ENCODE results near the gene NFKB1. TPM values are rescaled to one million over a fixed set of nuclear protein-coding genes. Genes with fewer than 3 reads are reported as not detected.

Gene NFKB1
- total and polyA plus RNA-seq, 2 donors (not counting 1 experiment from before 2014, with no cell fraction given): 20.9 to 32.5 TPM

DNA sequence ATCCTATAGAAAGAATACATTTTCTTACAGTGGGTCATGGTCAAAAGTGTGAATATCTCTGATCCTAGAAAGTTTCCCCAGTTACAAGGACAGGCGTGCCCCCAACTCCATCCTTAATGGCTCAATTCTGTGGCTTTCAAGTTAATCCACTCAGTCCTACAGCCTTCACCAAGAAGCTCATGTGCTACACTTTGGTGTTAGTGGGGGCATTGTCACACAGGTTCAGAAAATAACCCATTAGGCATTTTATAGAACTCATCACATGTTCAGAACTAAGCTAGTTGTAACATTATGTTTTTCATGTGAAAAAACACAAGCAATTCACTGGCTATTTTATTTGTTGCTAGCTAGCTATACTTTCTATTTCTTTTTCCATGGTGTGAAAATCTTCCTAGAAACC, 20.4 kb downstream of the NFKB1 start:
- Histone ChIP-seq H2AFZ (ENCODE audit: low read length) (no peak overlapping the region), H3K9me3 (ENCODE audit: control insufficient read depth, insufficient read depth, low read depth, low read length) (no peaks in the 10 kb centered on the region), H3K4me3 (replicated peaks in 1 of 4; ENCODE audit: control extremely low read depth in 1 of 4, insufficient read depth in 1 of 4, low read depth in 3 of 4, low read length in 4 of 4) (no peak overlapping the region), H3K36me3 (ENCODE audit: control insufficient read depth, insufficient read depth, low read length) (no peaks in the 10 kb centered on the region), H3K27me3 (ENCODE audit: control insufficient read depth, insufficient read depth, low read length) (no peaks in the 10 kb centered on the region), H4K20me1 (ENCODE audit: control insufficient read depth, extremely low read depth, insufficient read depth, low read length) (no peaks in the 10 kb centered on the region), H3K9ac (ENCODE audit: insufficient read depth, low read length) (no peak overlapping the region), H3K79me2 (ENCODE audit: control insufficient read depth, insufficient read depth, low read length) (peaks cover 8% of the 10 kb centered on the region), H3K4me2 (ENCODE audit: extremely low read depth, insufficient read depth, low read length) (no peak overlapping the region), H3K4me1 (ENCODE audit: control insufficient read depth, extremely low read depth, insufficient read depth, low read length) (no peaks in the 10 kb centered on the region), H3K27ac (ENCODE audit: insufficient read depth, low read length) (no peak overlapping the region)
- no peak for TF ChIP-seq EZH2 (IDR thresholded peaks at IDR 0.05; ENCODE audit: low read length, missing control alignments)
- TF ChIP-seq, protein P1, sequence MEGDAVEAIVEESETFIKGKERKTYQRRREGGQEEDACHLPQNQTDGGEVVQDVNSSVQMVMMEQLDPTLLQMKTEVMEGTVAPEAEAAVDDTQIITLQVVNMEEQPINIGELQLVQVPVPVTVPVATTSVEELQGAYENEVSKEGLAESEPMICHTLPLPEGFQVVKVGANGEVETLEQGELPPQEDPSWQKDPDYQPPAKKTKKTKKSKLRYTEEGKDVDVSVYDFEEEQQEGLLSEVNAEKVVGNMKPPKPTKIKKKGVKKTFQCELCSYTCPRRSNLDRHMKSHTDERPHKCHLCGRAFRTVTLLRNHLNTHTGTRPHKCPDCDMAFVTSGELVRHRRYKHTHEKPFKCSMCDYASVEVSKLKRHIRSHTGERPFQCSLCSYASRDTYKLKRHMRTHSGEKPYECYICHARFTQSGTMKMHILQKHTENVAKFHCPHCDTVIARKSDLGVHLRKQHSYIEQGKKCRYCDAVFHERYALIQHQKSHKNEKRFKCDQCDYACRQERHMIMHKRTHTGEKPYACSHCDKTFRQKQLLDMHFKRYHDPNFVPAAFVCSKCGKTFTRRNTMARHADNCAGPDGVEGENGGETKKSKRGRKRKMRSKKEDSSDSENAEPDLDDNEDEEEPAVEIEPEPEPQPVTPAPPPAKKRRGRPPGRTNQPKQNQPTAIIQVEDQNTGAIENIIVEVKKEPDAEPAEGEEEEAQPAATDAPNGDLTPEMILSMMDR (conservative IDR thresholded peaks at IDR 0.05 in 1 of 2, IDR thresholded peaks at IDR 0.05 in 1 of 2; ENCODE audit: low read depth in 1 of 2, low read length in 2 of 2): no peak
- no peak for DNase-seq (ENCODE audit: low read depth in 2 of 2)

DNA sequence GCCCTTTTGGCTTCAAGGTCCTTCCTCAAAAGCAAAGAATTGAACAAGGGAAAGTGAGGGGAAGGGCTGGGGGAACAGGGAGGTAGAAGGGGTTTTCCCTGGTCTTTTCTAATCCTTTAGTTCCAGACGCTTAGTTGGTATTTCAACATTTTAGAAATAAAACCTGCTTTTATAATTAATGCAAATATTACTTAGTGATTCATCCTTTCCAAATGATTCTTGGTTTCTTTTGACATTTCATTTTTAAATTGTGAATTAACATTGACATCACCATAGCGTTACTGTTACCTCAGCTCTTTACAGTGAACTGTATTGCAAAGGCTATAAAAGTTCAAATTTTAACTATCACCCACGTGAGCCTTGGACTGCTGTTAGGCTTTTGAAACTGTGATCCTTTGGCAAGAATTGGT, 20.9 kb downstream of the NFKB1 start:
- no peaks in the 10 kb centered on the region for H3K4me1 ChIP-seq (ENCODE audit: control insufficient read depth, extremely low read depth, insufficient read depth, low read length)
- H3K4me2 ChIP-seq (ENCODE audit: extremely low read depth, insufficient read depth, low read length): no peak overlapping the region
- H2AFZ ChIP-seq (ENCODE audit: low read length): no peak overlapping the region
- no peak for TF ChIP-seq EZH2 (IDR thresholded peaks at IDR 0.05; ENCODE audit: low read length, missing control alignments)
- TF ChIP-seq, protein P1 (conservative IDR thresholded peaks at IDR 0.05 in 1 of 2, IDR thresholded peaks at IDR 0.05 in 1 of 2; ENCODE audit: low read depth in 1 of 2, low read length in 2 of 2): no peak
- H3K4me3 ChIP-seq (replicated peaks in 1 of 4; ENCODE audit: control extremely low read depth in 1 of 4, insufficient read depth in 1 of 4, low read depth in 3 of 4, low read length in 4 of 4): no peak overlapping the region
- no peaks in the 10 kb centered on the region for H3K27me3 ChIP-seq (ENCODE audit: control insufficient read depth, insufficient read depth, low read length)
- no peak overlapping the region for H3K9ac ChIP-seq (ENCODE audit: insufficient read depth, low read length)
- DNase-seq (ENCODE audit: low read depth in 2 of 2): no peak
- H3K79me2 ChIP-seq (ENCODE audit: control insufficient read depth, insufficient read depth, low read length): peaks cover 4% of the 10 kb centered on the region
- H4K20me1 ChIP-seq (ENCODE audit: control insufficient read depth, extremely low read depth, insufficient read depth, low read length): no peaks in the 10 kb centered on the region
- H3K27ac ChIP-seq (ENCODE audit: insufficient read depth, low read length): no peak overlapping the region
- H3K36me3 ChIP-seq (ENCODE audit: control insufficient read depth, insufficient read depth, low read length): no peaks in the 10 kb centered on the region
- no peaks in the 10 kb centered on the region for H3K9me3 ChIP-seq (ENCODE audit: control insufficient read depth, insufficient read depth, low read depth, low read length)

DNA sequence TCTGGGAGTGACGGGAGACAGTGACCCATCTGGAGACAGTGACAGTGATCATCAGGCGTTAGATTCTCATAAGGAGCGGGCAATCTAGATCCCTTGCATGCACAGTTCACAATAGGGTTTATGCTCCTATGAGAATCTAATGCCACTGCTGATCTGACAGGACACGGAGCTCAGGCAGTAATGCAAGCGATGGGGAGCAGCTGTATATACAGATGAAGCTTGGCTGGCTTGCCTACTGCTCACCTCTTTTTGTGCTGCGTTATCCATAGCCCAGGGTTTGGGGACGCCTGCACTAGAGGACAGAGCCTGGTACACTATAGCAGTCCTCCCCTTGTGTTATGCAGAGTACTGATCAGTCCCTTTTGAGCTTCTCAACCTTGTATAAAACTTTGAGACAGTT, 23.5 kb downstream of the NFKB1 start:
- H3K4me2 ChIP-seq (ENCODE audit: extremely low read depth, insufficient read depth, low read length): no peak overlapping the region
- no peak overlapping the region for H3K27ac ChIP-seq (ENCODE audit: insufficient read depth, low read length)
- H3K79me2 ChIP-seq (ENCODE audit: control insufficient read depth, insufficient read depth, low read length): peaks cover 4% of the 10 kb centered on the region
- H3K9me3 ChIP-seq (ENCODE audit: control insufficient read depth, insufficient read depth, low read depth, low read length): no peaks in the 10 kb centered on the region
- H3K9ac ChIP-seq (ENCODE audit: insufficient read depth, low read length): no peak overlapping the region
- H3K4me3 ChIP-seq (replicated peaks in 1 of 4; ENCODE audit: control extremely low read depth in 1 of 4, insufficient read depth in 1 of 4, low read depth in 3 of 4, low read length in 4 of 4): no peak overlapping the region
- H4K20me1 ChIP-seq (ENCODE audit: control insufficient read depth, extremely low read depth, insufficient read depth, low read length): no peaks in the 10 kb centered on the region
- TF ChIP-seq, protein P1 (conservative IDR thresholded peaks at IDR 0.05 in 1 of 2, IDR thresholded peaks at IDR 0.05 in 1 of 2; ENCODE audit: low read depth in 1 of 2, low read length in 2 of 2): no peak
- no peak for TF ChIP-seq EZH2 (IDR thresholded peaks at IDR 0.05; ENCODE audit: low read length, missing control alignments)
- no peaks in the 10 kb centered on the region for H3K27me3 ChIP-seq (ENCODE audit: control insufficient read depth, insufficient read depth, low read length)
- H3K4me1 ChIP-seq (ENCODE audit: control insufficient read depth, extremely low read depth, insufficient read depth, low read length): no peaks in the 10 kb centered on the region
- DNase-seq (ENCODE audit: low read depth in 2 of 2): no peak
- H2AFZ ChIP-seq (ENCODE audit: low read length): no peak overlapping the region
- no peaks in the 10 kb centered on the region for H3K36me3 ChIP-seq (ENCODE audit: control insufficient read depth, insufficient read depth, low read length)
